Stomach smooth muscle (tissue), 2 donors: ENCODE results near the gene LAMP1.
"Not testable (repeated sequence)": the region's sequence is repeated elsewhere in the genome, so short reads cannot be mapped to it uniquely, and the experiment has no call there.

ENCODE experiments used
- H3K27ac ChIP-seq: one replicate; pipeline ENCODE4 v1.7.0; 2013; ENCODE audit warnings: mild to moderate bottlenecking, low read length, inconsistent platforms
- H3K27me3 ChIP-seq, 2 donors: one replicate each; pipeline ENCODE4 v1.7.0; 2013; ENCODE audit warnings: low read length in 2 of 2; ENCODE audit not compliant: insufficient read depth in 2 of 2, control insufficient read depth in 1 of 2
- H3K36me3 ChIP-seq, 2 donors: one replicate each; pipeline ENCODE4 v1.7.0; 2013; ENCODE audit warnings: low read length in 2 of 2; ENCODE audit not compliant: control insufficient read depth in 2 of 2, insufficient read depth in 2 of 2
- H3K4me1 ChIP-seq: one replicate; pipeline ENCODE4 v1.7.0; 2013; ENCODE audit warnings: low read length; ENCODE audit not compliant: control insufficient read depth, insufficient read depth
- H3K4me3 ChIP-seq, 2 donors: one replicate each; pipeline ENCODE4 v1.7.0; 2013; ENCODE audit warnings: low read length in 2 of 2
- H3K9ac ChIP-seq, 2 donors: one replicate each; pipeline ENCODE4 v1.7.0; 2013; ENCODE audit warnings: low read length in 2 of 2, mild to moderate bottlenecking in 1 of 2
- H3K9me3 ChIP-seq, 2 donors: one replicate each; pipeline ENCODE4 v1.7.0; 2013; ENCODE audit warnings: low read length in 2 of 2; ENCODE audit not compliant: control insufficient read depth in 2 of 2
- donor health status: healthy.
- donor health status: Pancreatic carcinoma.

LAMP1 gene, protein sequence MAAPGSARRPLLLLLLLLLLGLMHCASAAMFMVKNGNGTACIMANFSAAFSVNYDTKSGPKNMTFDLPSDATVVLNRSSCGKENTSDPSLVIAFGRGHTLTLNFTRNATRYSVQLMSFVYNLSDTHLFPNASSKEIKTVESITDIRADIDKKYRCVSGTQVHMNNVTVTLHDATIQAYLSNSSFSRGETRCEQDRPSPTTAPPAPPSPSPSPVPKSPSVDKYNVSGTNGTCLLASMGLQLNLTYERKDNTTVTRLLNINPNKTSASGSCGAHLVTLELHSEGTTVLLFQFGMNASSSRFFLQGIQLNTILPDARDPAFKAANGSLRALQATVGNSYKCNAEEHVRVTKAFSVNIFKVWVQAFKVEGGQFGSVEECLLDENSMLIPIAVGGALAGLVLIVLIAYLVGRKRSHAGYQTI

DNA sequence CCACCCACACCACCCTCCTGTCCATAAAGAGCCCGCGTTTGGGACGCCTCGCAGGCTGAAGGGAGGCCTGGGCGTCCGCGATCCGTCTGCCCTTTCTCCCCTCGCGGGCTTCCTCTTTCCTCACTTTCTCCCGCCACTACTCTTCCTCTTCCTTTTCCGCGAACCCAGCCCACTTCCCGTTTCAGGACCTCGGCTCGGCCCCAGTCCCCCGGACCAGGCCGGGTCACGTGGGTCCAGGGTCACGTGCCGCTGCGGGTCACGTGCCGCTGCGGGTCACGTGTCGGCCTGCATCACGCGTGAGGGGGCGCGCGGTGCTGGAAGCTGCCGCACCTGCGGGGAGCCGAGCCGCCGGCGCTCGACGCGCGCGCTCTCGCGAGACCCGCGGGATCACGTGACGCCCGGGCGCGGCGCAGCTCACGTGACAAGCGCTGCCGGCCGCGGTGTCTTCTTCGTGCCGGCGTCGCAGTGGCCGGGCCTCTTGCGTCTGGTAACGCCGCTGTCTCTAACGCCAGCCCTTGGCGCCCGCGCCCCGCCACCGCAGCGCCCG, at the start of gene LAMP1:
Gene LAMP1 (plus strand): TSS at position 417 of the 547 bp plus-strand sequence. CDS start 196 bp downstream, outside the sequence.
- Histone ChIP-seq H3K27ac (peak within 1 kb of the TSS; percentile 93), H3K4me3 (peak within 1 kb of the TSS; percentile 88 to 90), H3K27me3 (no peaks in the 10 kb centered on the region), H3K4me1 (peaks cover 19% of the 10 kb centered on the region), H3K9me3 (no peaks in the 10 kb centered on the region), H3K9ac (peak within 1 kb of the TSS; percentile 87 to 98), H3K36me3 (no peaks in the 10 kb centered on the region)

- Histone ChIP-seq H3K4me3 (no peak overlapping the region), H3K36me3 (peaks cover 61 to 70% of the 10 kb centered on the region in 2 donors), H3K27ac (no peak overlapping the region), H3K27me3 (no peaks in the 10 kb centered on the region), H3K9ac (no peak overlapping the region), H3K9me3 (no peaks in the 10 kb centered on the region), H3K4me1 (no peaks in the 10 kb centered on the region)
Measured at GRCh38 chr13:113252516-113253095, 44.4 kb upstream of the LAMP1 start.

GRCh38 chr13:113257908-113258307, 39.1 kb upstream of the LAMP1 start:
- H3K9ac ChIP-seq, H3K4me1 ChIP-seq, H3K27me3 ChIP-seq, H3K9me3 ChIP-seq, H3K4me3 ChIP-seq, H3K27ac ChIP-seq: not testable (repeated sequence)
- H3K36me3 ChIP-seq: peaks cover 39 to 43% of the 10 kb centered on the region in 2 donors

GRCh38 chr13:113258321-113259054, 38.6 kb upstream of the LAMP1 start:
- H3K27me3 ChIP-seq: no peaks in the 10 kb centered on the region
- no peak overlapping the region for H3K4me3 ChIP-seq
- H3K9me3 ChIP-seq: no peaks in the 10 kb centered on the region
- no peak overlapping the region for H3K27ac ChIP-seq
- H3K4me1 ChIP-seq: no peaks in the 10 kb centered on the region
- H3K36me3 ChIP-seq: peaks cover 41 to 43% of the 10 kb centered on the region in 2 donors
- H3K9ac ChIP-seq: no peak overlapping the region

GRCh38 chr13:113260996-113261395, 36.0 kb upstream of the LAMP1 start:
- Histone ChIP-seq H3K27ac (no peak overlapping the region), H3K4me1 (no peaks in the 10 kb centered on the region), H3K4me3 (no peak overlapping the region), H3K9ac (no peak overlapping the region), H3K36me3 (peaks cover 29 to 30% of the 10 kb centered on the region in 2 donors), H3K9me3 (no peaks in the 10 kb centered on the region), H3K27me3 (no peaks in the 10 kb centered on the region)

- not testable (repeated sequence) for H3K9ac ChIP-seq, H3K9me3 ChIP-seq, H3K4me3 ChIP-seq, H3K27ac ChIP-seq, H3K4me1 ChIP-seq, H3K27me3 ChIP-seq
- peaks cover 22 to 26% of the 10 kb centered on the region in 2 donors for H3K36me3 ChIP-seq
Measured at GRCh38 chr13:113263016-113263415, 34.0 kb upstream of the LAMP1 start.

DNA sequence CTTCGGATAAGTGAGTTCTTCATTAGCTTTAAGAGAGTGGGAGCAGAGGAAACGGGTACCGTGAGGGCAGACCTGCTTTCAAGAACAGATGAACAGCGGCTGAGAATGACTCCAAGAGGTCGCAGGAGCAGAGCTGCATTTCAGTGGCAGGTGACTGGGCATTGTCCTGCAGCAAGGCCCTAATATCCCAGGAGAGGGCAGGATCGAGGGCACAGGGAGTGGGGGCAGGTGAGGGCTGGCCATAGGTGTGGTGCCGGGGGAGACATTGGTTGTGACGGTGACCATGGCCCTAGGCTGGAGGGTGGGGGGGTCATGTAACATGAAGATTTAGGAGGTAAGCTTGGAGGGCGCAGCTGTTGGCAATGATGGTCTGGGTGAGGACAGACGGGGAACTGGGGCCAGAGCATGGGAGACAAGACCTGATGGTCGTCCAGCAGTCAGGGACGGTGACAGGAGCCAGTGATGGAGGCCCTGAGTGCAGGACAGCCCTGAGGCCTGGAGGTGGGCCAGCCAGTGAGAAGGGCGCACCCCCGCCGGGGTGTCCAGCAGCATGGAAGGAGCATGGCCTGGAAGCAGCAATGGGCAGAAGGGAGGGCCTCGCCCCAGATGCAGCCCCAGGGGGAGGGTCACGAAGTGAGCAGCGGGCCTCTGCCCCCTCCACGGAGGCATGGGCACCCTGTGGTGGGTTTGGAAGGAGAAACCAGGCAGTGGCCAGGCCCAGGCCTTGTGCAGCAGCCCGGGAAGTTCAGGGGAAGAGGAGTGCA, 29.2 kb upstream of the LAMP1 start:
- Histone ChIP-seq H3K4me3 (no peak overlapping the region), H3K27me3 (no peaks in the 10 kb centered on the region), H3K27ac (no peak overlapping the region), H3K36me3 (peaks cover 10 to 13% of the 10 kb centered on the region in 2 donors), H3K9ac (no peak overlapping the region), H3K9me3 (no peaks in the 10 kb centered on the region), H3K4me1 (no peaks in the 10 kb centered on the region)

GRCh38 chr13:113272031-113272430, 25.0 kb upstream of the LAMP1 start:
- Histone ChIP-seq H3K27ac (no peak overlapping the region), H3K9ac (no peak overlapping the region), H3K4me1 (peaks cover 2% of the 10 kb centered on the region), H3K27me3 (no peaks in the 10 kb centered on the region), H3K36me3 (peaks cover 0 to 5% of the 10 kb centered on the region in 2 donors), H3K9me3 (no peaks in the 10 kb centered on the region), H3K4me3 (no peak overlapping the region)

- Histone ChIP-seq H3K4me1 (peaks cover 2% of the 10 kb centered on the region), H3K9ac (no peak overlapping the region), H3K4me3 (no peak overlapping the region), H3K27ac (no peak overlapping the region), H3K27me3 (no peaks in the 10 kb centered on the region), H3K36me3 (peaks cover 0 to 5% of the 10 kb centered on the region in 2 donors), H3K9me3 (no peaks in the 10 kb centered on the region)
Measured at GRCh38 chr13:113272701-113273181, 24.3 kb upstream of the LAMP1 start.

DNA sequence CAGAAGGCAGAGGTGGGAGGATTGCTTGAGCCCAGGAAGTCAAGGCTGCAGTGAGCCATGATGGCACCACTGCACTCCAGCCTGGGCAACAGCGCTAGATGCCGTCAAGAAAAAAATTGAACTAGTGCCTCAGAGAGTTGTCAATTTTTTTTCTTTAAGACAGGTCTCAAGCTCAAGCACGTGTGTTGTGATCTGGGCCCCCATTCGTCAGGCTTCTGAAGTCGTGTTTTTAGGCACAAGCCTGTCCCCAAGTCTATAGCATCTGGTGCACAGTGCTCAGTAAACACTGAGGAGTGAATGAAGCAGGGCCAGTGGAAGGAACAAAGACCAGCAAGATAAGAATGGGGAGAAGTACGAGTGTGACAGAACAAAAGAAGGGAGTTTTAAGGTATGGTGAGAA, 23.7 kb upstream of the LAMP1 start:
- Histone ChIP-seq H3K9me3 (no peaks in the 10 kb centered on the region), H3K36me3 (peaks cover 0 to 5% of the 10 kb centered on the region in 2 donors), H3K4me3 (no peak overlapping the region), H3K4me1 (peaks cover 2% of the 10 kb centered on the region), H3K9ac (no peak overlapping the region), H3K27ac (no peak overlapping the region), H3K27me3 (no peaks in the 10 kb centered on the region)
